ENCODE data around the gene ECT2.
A peak's percentile ranks its signal among the peaks of the same experiment; 100 is the strongest.

ECT2 gene

DNA sequence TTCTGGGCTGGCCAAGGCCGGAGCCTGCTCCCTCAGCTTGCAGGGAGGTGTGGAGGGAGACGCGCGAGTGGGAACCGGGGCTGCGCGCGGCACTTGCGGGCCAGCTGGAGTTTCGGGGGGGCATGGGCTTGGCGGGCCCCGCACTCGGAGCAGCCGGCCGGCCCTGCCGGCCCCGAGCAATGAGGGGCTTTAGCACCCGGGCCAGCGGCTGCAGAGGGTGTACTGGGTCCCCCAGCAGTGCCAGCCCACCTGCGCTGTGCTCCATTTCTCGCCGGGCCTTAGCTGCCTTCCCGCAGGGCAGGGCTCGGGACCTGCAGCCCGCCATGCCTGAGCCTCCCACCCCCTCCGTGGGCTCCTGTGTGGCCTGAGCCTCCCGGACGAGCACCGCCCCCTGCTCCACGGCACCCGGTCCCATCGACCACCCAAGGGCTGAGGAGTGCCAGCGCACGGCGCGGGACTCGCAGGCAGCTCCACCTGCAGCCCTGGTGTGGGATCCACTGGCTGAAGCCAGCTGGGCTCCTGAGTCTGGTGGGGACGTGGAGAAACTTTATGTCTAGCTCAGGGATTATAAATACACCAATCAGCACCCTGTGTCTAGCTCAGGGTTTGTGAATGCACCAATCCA is 116.3 kb downstream of the ECT2 start:
- DNase-seq = peak; percentile 8

DNA sequence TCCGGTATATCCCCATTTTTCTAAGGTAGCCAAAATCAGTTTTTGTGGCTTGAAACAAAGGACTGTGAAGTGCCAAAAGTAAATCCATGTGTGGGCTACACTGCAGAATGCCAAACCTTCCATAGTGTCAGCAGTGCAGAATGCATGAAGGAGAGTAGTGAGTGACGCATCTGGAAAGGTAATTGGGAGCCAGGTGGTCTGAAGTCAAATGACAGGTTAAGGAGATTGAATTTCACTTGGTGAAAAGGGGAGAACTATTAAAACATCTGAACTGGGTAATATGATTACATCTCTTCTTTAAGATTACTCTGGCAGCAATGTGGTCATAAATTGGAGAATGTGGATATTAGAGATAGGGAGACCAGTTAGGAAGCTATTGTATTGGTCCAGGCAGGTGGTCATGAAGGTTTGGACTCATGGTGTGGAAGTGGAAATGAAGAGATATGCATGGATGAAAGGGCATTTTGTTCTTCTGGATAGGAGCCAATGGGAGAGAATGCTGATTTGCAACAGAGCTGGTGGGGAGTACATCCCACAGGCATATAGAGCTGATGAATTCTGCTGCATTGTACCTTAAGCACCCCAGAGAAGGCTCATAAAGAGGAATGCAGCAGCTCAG is 118.2 kb downstream of the ECT2 start:
- DNase-seq = no peak

DNA sequence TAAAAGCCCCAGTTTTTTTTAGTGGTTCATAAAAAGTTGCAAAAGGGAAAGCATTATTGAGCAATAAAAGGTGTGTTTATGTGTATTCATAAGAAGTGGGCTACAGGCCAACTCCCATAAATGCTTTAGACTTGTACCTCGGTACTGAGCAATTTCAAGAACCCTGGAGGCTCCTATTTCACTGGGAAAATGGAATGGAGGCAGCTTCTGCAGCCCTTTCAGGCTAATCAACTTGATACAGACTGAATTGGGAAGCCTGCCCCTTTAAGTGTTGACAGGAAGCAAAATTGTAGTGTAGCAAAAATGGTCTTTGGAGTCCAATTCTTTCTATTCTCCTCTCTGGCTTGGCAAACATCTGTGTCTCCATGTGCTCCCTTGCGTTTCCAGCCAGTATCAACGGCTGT is 118.8 kb downstream of the ECT2 start:
- DNase-seq = no peak

DNA sequence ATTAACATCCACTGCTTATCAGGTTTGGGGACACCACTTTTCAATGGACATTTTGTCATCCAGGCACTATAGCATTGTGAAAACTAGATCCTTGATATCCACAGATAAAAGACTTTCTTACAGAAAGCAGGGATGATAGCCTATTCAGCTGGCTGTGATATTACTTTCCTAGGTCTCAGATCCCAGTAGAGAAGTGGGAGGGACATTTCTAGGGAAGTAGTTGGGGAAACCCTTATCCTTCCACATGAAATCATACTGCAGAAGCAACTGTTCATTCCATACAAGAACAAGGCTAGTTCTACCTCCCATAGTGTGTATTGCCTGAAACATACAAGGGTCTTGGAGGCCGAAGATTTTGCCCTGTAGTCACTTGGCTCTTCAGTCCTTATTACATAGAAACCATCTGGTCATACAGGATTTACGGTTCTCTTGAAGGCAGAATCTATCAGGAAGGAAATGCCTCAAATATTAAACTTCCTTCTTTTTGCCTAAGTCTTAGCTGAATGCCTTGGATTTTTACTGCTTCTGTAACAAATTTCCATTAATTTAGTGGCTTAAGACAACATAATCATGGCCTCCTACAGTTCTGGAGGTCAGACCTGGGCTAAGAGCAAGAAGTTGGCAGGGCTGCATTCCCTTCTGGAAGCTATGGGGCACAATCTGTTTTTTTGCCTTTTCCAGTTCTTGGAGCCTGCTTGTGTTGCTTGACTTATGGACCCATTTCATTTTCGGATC is 119.4 kb downstream of the ECT2 start:
- no peak for DNase-seq

Data from activated gamma-delta T cell (primary cell).